Mesendoderm (in vitro differentiated cells): Measurements from ENCODE around the gene MED25.

Experiments
- DNase-seq: peaks from one replicate; pipeline ENCODE4 v3.0.0; 2013
- H2AK5ac ChIP-seq: 2 replicates; pipeline ENCODE4 v1.6.1; 2013; ENCODE audit warnings: low read length, inconsistent platforms
- H2BK120ac ChIP-seq: 2 replicates; pipeline ENCODE4 v1.6.1; 2013; ENCODE audit warnings: low read depth, mild to moderate bottlenecking, low read length, moderate library complexity, mixed read lengths
- H2BK15ac ChIP-seq: replicated peaks from 2 replicates; pipeline ENCODE4 v1.6.1; 2013; ENCODE audit warnings: low read depth, mild to moderate bottlenecking, moderate library complexity
- H2BK5ac ChIP-seq: 2 replicates; pipeline ENCODE4 v1.6.1; 2013; ENCODE audit warnings: low read length, inconsistent platforms
- H3K18ac ChIP-seq: 2 replicates; pipeline ENCODE4 v1.6.1; 2013; ENCODE audit warnings: mild to moderate bottlenecking, low read length, mixed read lengths
- H3K23ac ChIP-seq: one replicate; pipeline ENCODE4 v1.6.1; 2013; ENCODE audit warnings: low read length
- H3K27ac ChIP-seq: 2 replicates; pipeline ENCODE4 v1.5.1; 2013; ENCODE audit warnings: low read depth, mild to moderate bottlenecking, inconsistent platforms, low read length, moderate library complexity
- H3K27me3 ChIP-seq: 2 replicates; pipeline ENCODE4 v1.6.1; 2013; ENCODE audit warnings: low read length, control low read depth, mild to moderate bottlenecking, inconsistent platforms; ENCODE audit not compliant: insufficient read depth, poor library complexity
- H3K36me3 ChIP-seq: 2 replicates; pipeline ENCODE4 v1.6.1; 2013; ENCODE audit warnings: low read length, inconsistent platforms; ENCODE audit not compliant: control insufficient read depth, insufficient read depth
- H3K4ac ChIP-seq: one replicate; pipeline ENCODE4 v1.6.1; 2013; ENCODE audit warnings: low read depth, mild to moderate bottlenecking, low read length, moderate library complexity
- H3K4me1 ChIP-seq: 2 replicates; pipeline ENCODE4 v1.6.1; 2013; ENCODE audit warnings: low read depth, low read length, inconsistent platforms; ENCODE audit not compliant: control insufficient read depth
- H3K4me2 ChIP-seq: 2 replicates; pipeline ENCODE4 v1.6.1; 2013; ENCODE audit warnings: low read length
- H3K4me3 ChIP-seq: 2 replicates; pipeline ENCODE4 v1.5.1; 2013; ENCODE audit warnings: mild to moderate bottlenecking, low read length
- H3K56ac ChIP-seq: one replicate; pipeline ENCODE4 v1.6.1; 2013; ENCODE audit warnings: low read length
- H3K79me1 ChIP-seq: 2 replicates; pipeline ENCODE4 v1.6.1; 2013; ENCODE audit warnings: low read length, inconsistent platforms
- H3K79me2 ChIP-seq: 2 replicates; pipeline ENCODE4 v1.6.1; 2013; ENCODE audit warnings: mild to moderate bottlenecking, low read length; ENCODE audit not compliant: control insufficient read depth, insufficient read depth
- H3K9ac ChIP-seq: 2 replicates; pipeline ENCODE4 v1.6.1; 2013; ENCODE audit warnings: low read length, inconsistent platforms
- H4K5ac ChIP-seq: one replicate; pipeline ENCODE4 v1.6.1; 2013; ENCODE audit warnings: low read length
- H4K8ac ChIP-seq: one replicate; pipeline ENCODE4 v1.6.1; 2013; ENCODE audit warnings: low read depth, mild to moderate bottlenecking, control low read depth, low read length, moderate library complexity
- WGBS: extraction: QIAGEN DNeasy Blood & Tissue Kit; methylation state at CpG from one replicate; pipeline ENCODE4 v1.1.7; 2013; ENCODE audit warnings: low lambda C conversion rate, missing lambda C conversion rate; ENCODE audit not compliant: insufficient coverage; ENCODE audit errors: extremely low coverage; 5-methylcytosine and 5-hydroxymethylcytosine counted together

MED25 gene

DNA sequence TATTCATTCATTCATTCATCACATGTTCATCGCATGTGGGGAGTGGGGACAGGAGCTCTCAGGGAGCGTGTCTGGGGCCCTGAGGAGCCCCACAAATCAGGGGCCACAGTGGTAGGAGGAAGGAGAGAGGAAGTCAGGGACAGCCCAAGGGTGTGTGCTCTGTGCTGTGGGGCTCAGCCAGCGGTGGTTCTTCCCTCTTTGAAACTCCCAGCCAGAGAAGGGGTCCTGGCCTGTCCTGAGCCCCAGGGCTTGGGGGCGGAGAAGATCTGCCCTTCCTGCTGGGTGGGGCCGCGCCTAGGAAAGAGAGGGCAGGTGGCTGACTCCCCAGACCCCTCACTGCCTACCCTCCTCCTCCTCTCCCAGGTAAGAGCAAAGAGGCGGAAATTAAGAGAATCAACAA is 36.7 kb upstream of the MED25 start:
- no CpG with 5 or more reads among the region's 7 CpGs for WGBS
- Histone ChIP-seq H4K8ac (no peak overlapping the region), H3K9ac (no peak overlapping the region)

DNA sequence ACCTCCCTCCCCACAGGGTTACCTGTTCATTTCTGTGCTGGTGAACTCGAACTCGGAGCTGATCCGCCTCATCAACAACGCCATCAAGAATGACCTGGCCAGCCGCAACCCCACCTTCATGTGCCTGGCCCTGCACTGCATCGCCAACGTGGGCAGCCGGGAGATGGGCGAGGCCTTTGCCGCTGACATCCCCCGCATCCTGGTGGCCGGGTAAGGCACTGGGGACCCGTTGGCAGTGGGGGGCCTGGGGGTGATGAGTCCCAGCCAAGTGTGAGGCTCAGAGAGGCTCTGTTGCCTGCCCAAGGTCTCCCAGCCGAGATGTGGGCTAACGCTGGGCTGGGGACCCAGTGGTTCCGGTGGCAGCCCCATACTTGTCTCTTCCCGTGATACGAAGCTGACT is 35.6 kb upstream of the MED25 start:
- no peaks in the 10 kb centered on the region for H3K79me2 ChIP-seq

More for the DNA sequence above, 36.7 kb upstream of the MED25 start:
- no peak overlapping the region for H3K4ac ChIP-seq
- H3K36me3 ChIP-seq = peaks cover 7% of the 10 kb centered on the region
- no peak overlapping the region for H2AK5ac ChIP-seq
- no peaks in the 10 kb centered on the region for H3K79me2 ChIP-seq
- no peak overlapping the region for H4K5ac ChIP-seq
- no peak overlapping the region for H2BK120ac ChIP-seq
- H3K4me1 ChIP-seq = no peaks in the 10 kb centered on the region
- H2BK15ac ChIP-seq = no peak overlapping the region
- H3K27me3 ChIP-seq = no peaks in the 10 kb centered on the region
- H3K56ac ChIP-seq = no peak overlapping the region
- H3K27ac ChIP-seq = no peak overlapping the region
- no peak for DNase-seq
- no peaks in the 10 kb centered on the region for H3K79me1 ChIP-seq
- no peak overlapping the region for H3K23ac ChIP-seq
- no peak overlapping the region for H3K4me2 ChIP-seq
- no peak overlapping the region for H3K18ac ChIP-seq
- H2BK5ac ChIP-seq = no peak overlapping the region
- H3K4me3 ChIP-seq = no peak overlapping the region

DNA sequence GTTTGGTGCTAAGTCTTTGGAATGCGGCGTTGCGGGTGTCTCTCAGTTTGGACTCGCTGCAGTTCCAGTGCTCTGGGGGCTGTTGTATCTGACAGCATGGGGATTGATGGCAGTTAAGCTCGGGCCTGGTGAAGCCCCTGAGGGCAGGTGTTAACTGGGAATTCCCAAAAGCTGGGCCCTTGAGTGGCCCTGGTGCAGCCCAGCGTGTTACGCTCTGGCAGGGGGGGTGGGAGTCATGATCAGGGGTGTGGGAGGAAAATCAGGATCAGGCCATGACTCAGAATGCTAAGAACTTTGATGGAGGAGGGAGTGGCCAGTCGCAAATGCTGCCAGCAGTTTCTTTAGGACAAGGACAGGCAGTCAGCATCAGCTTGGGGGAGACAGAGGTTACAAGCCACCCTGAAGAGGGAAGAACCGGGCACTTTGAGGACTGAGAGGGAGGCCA is 31.7 kb upstream of the MED25 start:
- Histone ChIP-seq H3K4me1 (no peaks in the 10 kb centered on the region), H3K79me2 (no peaks in the 10 kb centered on the region), H3K4me2 (no peak overlapping the region), H3K56ac (no peak overlapping the region), H2BK5ac (no peak overlapping the region), H2BK120ac (no peak overlapping the region), H3K27me3 (no peaks in the 10 kb centered on the region), H3K4me3 (no peak overlapping the region), H3K9ac (no peak overlapping the region), H3K36me3 (peaks cover 7% of the 10 kb centered on the region), H3K79me1 (no peaks in the 10 kb centered on the region), H2AK5ac (no peak overlapping the region), H3K27ac (no peak overlapping the region), H4K5ac (no peak overlapping the region), H3K23ac (no peak overlapping the region), H3K18ac (no peak overlapping the region), H2BK15ac (no peak overlapping the region), H3K4ac (no peak overlapping the region), H4K8ac (no peak overlapping the region)
- peak; percentile 57 for DNase-seq
- no CpG with 5 or more reads among the region's 9 CpGs for WGBS

More for the DNA sequence above, 35.6 kb upstream of the MED25 start:
- H2BK5ac ChIP-seq = no peak overlapping the region
- H3K27me3 ChIP-seq = no peaks in the 10 kb centered on the region
- no peak for DNase-seq
- H3K56ac ChIP-seq = no peak overlapping the region
- H3K36me3 ChIP-seq = peaks cover 7% of the 10 kb centered on the region
- no peaks in the 10 kb centered on the region for H3K4me1 ChIP-seq
- H4K5ac ChIP-seq = no peak overlapping the region
- H2AK5ac ChIP-seq = no peak overlapping the region
- no peak overlapping the region for H3K4me3 ChIP-seq
- no peak overlapping the region for H3K4me2 ChIP-seq
- H3K4ac ChIP-seq = no peak overlapping the region
- no peak overlapping the region for H2BK15ac ChIP-seq
- no peak overlapping the region for H3K18ac ChIP-seq
- no peak overlapping the region for H3K9ac ChIP-seq
- H3K23ac ChIP-seq = no peak overlapping the region
- no CpG with 5 or more reads among the region's 18 CpGs for WGBS
- H4K8ac ChIP-seq = no peak overlapping the region
- no peak overlapping the region for H2BK120ac ChIP-seq
- no peak overlapping the region for H3K27ac ChIP-seq
- no peaks in the 10 kb centered on the region for H3K79me1 ChIP-seq

DNA sequence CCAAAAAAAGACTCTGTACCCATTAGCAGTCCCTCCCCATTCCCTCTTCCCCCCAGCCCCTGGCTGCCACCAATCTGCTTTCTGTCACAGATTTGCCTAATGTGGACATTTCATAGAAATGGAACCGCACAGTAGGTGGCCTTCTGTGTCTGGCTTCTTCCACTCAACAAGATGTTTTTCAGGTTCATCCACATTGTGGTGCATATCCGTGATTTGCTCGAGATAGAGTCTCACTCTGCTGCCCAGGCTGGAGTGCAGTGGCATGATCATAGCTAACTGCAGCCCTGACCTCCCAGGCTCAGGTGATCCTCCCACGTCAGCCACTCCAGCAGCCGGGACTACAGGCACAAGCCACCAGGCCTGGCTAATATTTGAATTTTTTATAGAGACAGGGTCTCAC is 30.3 kb upstream of the MED25 start:
- no peak overlapping the region for H2AK5ac ChIP-seq
- H2BK5ac ChIP-seq = no peak overlapping the region
- H3K27me3 ChIP-seq = no peaks in the 10 kb centered on the region
- H3K4me1 ChIP-seq = no peaks in the 10 kb centered on the region
- H4K8ac ChIP-seq = no peak overlapping the region
- no peak overlapping the region for H3K23ac ChIP-seq
- no peak overlapping the region for H3K4me2 ChIP-seq
- no CpG with 5 or more reads among the region's 5 CpGs for WGBS
- H3K9ac ChIP-seq = no peak overlapping the region
- peaks cover 5% of the 10 kb centered on the region for H3K36me3 ChIP-seq
- H3K56ac ChIP-seq = no peak overlapping the region
- H4K5ac ChIP-seq = no peak overlapping the region
- no peak overlapping the region for H3K27ac ChIP-seq
- H2BK120ac ChIP-seq = no peak overlapping the region
- no peak overlapping the region for H3K4me3 ChIP-seq
- H3K18ac ChIP-seq = no peak overlapping the region
- no peak overlapping the region for H2BK15ac ChIP-seq
- H3K79me1 ChIP-seq = no peaks in the 10 kb centered on the region
- H3K4ac ChIP-seq = no peak overlapping the region
- DNase-seq = no peak
- H3K79me2 ChIP-seq = no peaks in the 10 kb centered on the region

DNA sequence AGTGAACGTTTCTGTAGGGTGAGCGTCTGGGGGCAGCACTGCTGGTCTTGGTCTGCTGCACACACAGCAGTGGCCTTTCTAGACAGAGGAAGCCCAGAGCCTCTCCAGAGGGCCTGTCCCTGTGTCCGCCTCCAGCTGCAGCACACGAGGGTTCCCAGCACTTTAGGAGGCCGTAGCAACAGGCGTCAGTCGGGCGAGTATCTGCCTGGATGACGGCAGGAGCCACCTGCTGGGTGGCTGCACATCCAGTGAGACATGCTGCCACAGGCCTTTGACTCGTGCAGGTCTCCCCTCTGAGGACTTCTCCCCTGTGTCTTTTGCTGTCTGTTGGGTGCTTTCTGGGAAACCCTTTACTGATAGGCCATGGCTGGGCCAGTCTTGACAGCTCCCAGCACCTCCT is 29.2 kb upstream of the MED25 start:
- Histone ChIP-seq H3K4ac (no peak overlapping the region), H2BK120ac (no peak overlapping the region), H3K4me2 (no peak overlapping the region), H3K27me3 (no peaks in the 10 kb centered on the region), H3K4me3 (no peak overlapping the region), H3K56ac (no peak overlapping the region), H3K4me1 (no peaks in the 10 kb centered on the region), H4K5ac (no peak overlapping the region), H2BK15ac (no peak overlapping the region), H3K79me1 (no peaks in the 10 kb centered on the region), H3K27ac (no peak overlapping the region), H3K18ac (no peak overlapping the region), H3K9ac (no peak overlapping the region), H3K23ac (no peak overlapping the region), H4K8ac (no peak overlapping the region), H3K36me3 (peaks cover 2% of the 10 kb centered on the region), H3K79me2 (no peaks in the 10 kb centered on the region), H2AK5ac (no peak overlapping the region), H2BK5ac (no peak overlapping the region)
- DNase-seq = no peak
- no CpG with 5 or more reads among the region's 10 CpGs for WGBS

DNA sequence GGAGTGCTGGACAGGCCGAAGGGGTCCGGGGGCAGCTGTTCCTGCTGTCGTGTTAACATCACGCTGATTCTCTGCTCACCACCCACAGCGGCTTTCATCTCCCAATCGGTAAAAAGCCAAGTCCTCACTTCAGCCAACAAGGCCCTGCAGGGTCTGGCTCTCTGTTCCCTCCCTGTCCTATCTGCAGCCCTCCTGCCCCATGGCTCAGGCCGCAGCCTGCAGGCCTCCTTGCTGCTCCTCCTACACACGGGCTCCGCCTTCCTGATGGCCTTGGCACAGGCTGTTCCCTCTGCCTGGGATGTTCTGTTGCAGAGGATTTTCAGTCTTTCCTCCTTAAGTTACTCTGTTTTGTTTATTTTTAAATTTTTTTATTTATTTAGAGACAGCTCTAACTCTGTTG is 27.2 kb upstream of the MED25 start:
- no peak overlapping the region for H2BK5ac ChIP-seq
- no peaks in the 10 kb centered on the region for H3K79me2 ChIP-seq
- no peak overlapping the region for H4K5ac ChIP-seq
- no peak overlapping the region for H3K9ac ChIP-seq
- no peak overlapping the region for H2AK5ac ChIP-seq
- no peak overlapping the region for H3K4ac ChIP-seq
- peaks cover under 1% of the 10 kb centered on the region for H3K36me3 ChIP-seq
- H3K4me3 ChIP-seq = no peak overlapping the region
- H2BK120ac ChIP-seq = no peak overlapping the region
- no peak overlapping the region for H3K18ac ChIP-seq
- no peak overlapping the region for H2BK15ac ChIP-seq
- H3K23ac ChIP-seq = no peak overlapping the region
- no peak overlapping the region for H3K56ac ChIP-seq
- H3K4me1 ChIP-seq = no peaks in the 10 kb centered on the region
- DNase-seq = no peak
- no peak overlapping the region for H3K4me2 ChIP-seq
- WGBS = no CpG with 5 or more reads among the region's 9 CpGs
- no peaks in the 10 kb centered on the region for H3K27me3 ChIP-seq
- no peaks in the 10 kb centered on the region for H3K79me1 ChIP-seq
- H4K8ac ChIP-seq = no peak overlapping the region
- no peak overlapping the region for H3K27ac ChIP-seq
